GM18907 (cell line): ENCODE data around the gene AMBRA1.
A peak's percentile ranks its signal among the peaks of the same experiment; 100 is the strongest.
"Not testable (repeated sequence)": the region's sequence is repeated elsewhere in the genome, so short reads cannot be mapped to it uniquely, and the experiment has no call there.

Experiments used
- ATAC-seq: cut with Tn5 transposase; IDR thresholded peaks from one replicate; pipeline ENCODE4 v1.9.1; 2021; ENCODE audit warnings: mild to moderate bottlenecking, moderate library complexity; ENCODE audit not compliant: unreplicated experiment

The AMBRA1 gene

GRCh38 chr11:46534711-46535110 lies 59.1 kb downstream of the AMBRA1 start:
- ATAC-seq: no peak

- no peak for ATAC-seq
Measured at GRCh38 chr11:46533396-46534100, 60.3 kb downstream of the AMBRA1 start.

- no peak for ATAC-seq
Measured at GRCh38 chr11:46529928-46530574, 63.8 kb downstream of the AMBRA1 start.

- ATAC-seq: peak; percentile 81
Measured at GRCh38 chr11:46529095-46529905, 64.5 kb downstream of the AMBRA1 start.

GRCh38 chr11:46528445-46529094 lies 65.3 kb downstream of the AMBRA1 start:
- no peak for ATAC-seq

- no peak for ATAC-seq
Measured at GRCh38 chr11:46527591-46528130, 66.2 kb downstream of the AMBRA1 start.

- no peak for ATAC-seq
Measured at GRCh38 chr11:46526216-46527215, 67.3 kb downstream of the AMBRA1 start.

- ATAC-seq: no peak
Measured at GRCh38 chr11:46524201-46524770, 69.5 kb downstream of the AMBRA1 start.

GRCh38 chr11:46523290-46523689 lies 70.5 kb downstream of the AMBRA1 start:
- no peak for ATAC-seq

GRCh38 chr11:46522682-46523281 lies 71.0 kb downstream of the AMBRA1 start:
- no peak for ATAC-seq

GRCh38 chr11:46521961-46522681 lies 71.7 kb downstream of the AMBRA1 start:
- no peak for ATAC-seq

- ATAC-seq: no peak
Measured at GRCh38 chr11:46520971-46521745, 72.7 kb downstream of the AMBRA1 start.

GRCh38 chr11:46519351-46519750 lies 74.5 kb downstream of the AMBRA1 start:
- no peak for ATAC-seq

- not testable (repeated sequence) for ATAC-seq
Measured at GRCh38 chr11:46518928-46519327, 74.9 kb downstream of the AMBRA1 start.

GRCh38 chr11:46514370-46514769 lies 79.5 kb downstream of the AMBRA1 start:
- no peak for ATAC-seq

- no peak for ATAC-seq
Measured at GRCh38 chr11:46513934-46514342, 79.9 kb downstream of the AMBRA1 start.

GRCh38 chr11:46512261-46512881 lies 81.5 kb downstream of the AMBRA1 start:
- ATAC-seq: no peak
